ENCODE measurements around the gene FSD1. TPM values are rescaled to one million over a fixed set of nuclear protein-coding genes. Genes with fewer than 3 reads are reported as not detected.

FSD1 gene
- total and polyA plus RNA-seq, 9 of the 15 experiments (the other 6 are each of a cell fraction or from before 2014, with no cell fraction given), result 0.11 to 1.9 (median 0.94) TPM; not detected in 1

DNA sequence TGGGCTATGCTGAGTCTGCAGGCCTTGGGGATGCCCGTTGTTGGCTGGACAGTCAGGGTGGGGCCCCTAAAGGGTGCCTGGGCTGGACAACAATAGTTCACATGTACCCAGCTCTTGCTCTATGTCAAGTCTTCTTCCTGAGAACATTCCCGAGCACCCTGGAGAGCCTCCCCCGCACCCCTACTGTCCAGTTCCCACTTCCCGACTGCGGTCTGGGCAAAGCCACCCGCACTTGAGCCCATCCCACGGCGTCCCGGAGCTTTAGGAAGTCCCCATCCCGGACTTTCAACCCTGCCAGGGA is 37.9 kb downstream of the FSD1 start (continued):
- TF ChIP-seq TOE1 (IDR thresholded peaks at IDR 0.05; ENCODE audit: borderline replicate concordance) (peak; percentile 40; the same call in 1 of the 2 replicates), TOE1 (CRISPR knock-in tag; IDR thresholded peaks at IDR 0.05; ENCODE audit: borderline replicate concordance, low read depth) (no peak), CBFA2T2 (conservative IDR thresholded peaks at IDR 0.05) (no peak), EHMT2 (IDR thresholded peaks at IDR 0.05) (no peak), MCM7 (IDR thresholded peaks at IDR 0.05) (no peak), SREBF1 (IDR thresholded peaks at IDR 0.05; ENCODE audit: borderline replicate concordance, low read depth, low read length) (no peak), ZNF586 (CRISPR knock-in tag; conservative IDR thresholded peaks at IDR 0.05) (no peak), ZFP36 (IDR thresholded peaks at IDR 0.05; ENCODE audit: low read depth, low read length, partially characterized antibody) (no peak), PRMT5 (CRISPR knock-in tag; IDR thresholded peaks at IDR 0.05) (no peak), ZNF445 (CRISPR knock-in tag; IDR thresholded peaks at IDR 0.05; ENCODE audit: low read depth) (no peak), JUND (IDR thresholded peaks at IDR 0.05; ENCODE audit: borderline replicate concordance, low read depth, low read length) (no peak), JUND (tag; IDR thresholded peaks at IDR 0.05; ENCODE audit: borderline replicate concordance, low read depth, low read length) (no peak), ILF3 (IDR thresholded peaks at IDR 0.05; ENCODE audit: borderline replicate concordance) (peak; percentile 60; the same call in 1 of the 2 replicates), CSDE1 (IDR thresholded peaks at IDR 0.05) (no peak)
- TF ChIP-seq, protein P1, sequence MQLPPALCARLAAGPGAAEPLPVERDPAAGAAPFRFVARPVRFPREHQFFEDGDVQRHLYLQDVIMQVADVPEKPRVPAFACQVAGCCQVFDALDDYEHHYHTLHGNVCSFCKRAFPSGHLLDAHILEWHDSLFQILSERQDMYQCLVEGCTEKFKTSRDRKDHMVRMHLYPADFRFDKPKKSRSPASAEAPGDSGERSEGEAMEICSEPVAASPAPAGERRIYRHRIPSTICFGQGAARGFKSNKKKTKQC (CRISPR knock-in tag; IDR thresholded peaks at IDR 0.05), result 0 out of 2 replicates have a peak, but pooled peaks have one; percentile 28
- TF ChIP-seq, protein P2, sequence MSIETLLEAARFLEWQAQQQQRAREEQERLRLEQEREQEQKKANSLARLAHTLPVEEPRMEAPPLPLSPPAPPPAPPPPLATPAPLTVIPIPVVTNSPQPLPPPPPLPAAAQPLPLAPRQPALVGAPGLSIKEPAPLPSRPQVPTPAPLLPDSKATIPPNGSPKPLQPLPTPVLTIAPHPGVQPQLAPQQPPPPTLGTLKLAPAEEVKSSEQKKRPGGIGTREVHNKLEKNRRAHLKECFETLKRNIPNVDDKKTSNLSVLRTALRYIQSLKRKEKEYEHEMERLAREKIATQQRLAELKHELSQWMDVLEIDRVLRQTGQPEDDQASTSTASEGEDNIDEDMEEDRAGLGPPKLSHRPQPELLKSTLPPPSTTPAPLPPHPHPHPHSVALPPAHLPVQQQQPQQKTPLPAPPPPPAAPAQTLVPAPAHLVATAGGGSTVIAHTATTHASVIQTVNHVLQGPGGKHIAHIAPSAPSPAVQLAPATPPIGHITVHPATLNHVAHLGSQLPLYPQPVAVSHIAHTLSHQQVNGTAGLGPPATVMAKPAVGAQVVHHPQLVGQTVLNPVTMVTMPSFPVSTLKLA (conservative IDR thresholded peaks at IDR 0.05), result no peak; a peak in 1 of 4 replicates
- TF ChIP-seq, protein P3, sequence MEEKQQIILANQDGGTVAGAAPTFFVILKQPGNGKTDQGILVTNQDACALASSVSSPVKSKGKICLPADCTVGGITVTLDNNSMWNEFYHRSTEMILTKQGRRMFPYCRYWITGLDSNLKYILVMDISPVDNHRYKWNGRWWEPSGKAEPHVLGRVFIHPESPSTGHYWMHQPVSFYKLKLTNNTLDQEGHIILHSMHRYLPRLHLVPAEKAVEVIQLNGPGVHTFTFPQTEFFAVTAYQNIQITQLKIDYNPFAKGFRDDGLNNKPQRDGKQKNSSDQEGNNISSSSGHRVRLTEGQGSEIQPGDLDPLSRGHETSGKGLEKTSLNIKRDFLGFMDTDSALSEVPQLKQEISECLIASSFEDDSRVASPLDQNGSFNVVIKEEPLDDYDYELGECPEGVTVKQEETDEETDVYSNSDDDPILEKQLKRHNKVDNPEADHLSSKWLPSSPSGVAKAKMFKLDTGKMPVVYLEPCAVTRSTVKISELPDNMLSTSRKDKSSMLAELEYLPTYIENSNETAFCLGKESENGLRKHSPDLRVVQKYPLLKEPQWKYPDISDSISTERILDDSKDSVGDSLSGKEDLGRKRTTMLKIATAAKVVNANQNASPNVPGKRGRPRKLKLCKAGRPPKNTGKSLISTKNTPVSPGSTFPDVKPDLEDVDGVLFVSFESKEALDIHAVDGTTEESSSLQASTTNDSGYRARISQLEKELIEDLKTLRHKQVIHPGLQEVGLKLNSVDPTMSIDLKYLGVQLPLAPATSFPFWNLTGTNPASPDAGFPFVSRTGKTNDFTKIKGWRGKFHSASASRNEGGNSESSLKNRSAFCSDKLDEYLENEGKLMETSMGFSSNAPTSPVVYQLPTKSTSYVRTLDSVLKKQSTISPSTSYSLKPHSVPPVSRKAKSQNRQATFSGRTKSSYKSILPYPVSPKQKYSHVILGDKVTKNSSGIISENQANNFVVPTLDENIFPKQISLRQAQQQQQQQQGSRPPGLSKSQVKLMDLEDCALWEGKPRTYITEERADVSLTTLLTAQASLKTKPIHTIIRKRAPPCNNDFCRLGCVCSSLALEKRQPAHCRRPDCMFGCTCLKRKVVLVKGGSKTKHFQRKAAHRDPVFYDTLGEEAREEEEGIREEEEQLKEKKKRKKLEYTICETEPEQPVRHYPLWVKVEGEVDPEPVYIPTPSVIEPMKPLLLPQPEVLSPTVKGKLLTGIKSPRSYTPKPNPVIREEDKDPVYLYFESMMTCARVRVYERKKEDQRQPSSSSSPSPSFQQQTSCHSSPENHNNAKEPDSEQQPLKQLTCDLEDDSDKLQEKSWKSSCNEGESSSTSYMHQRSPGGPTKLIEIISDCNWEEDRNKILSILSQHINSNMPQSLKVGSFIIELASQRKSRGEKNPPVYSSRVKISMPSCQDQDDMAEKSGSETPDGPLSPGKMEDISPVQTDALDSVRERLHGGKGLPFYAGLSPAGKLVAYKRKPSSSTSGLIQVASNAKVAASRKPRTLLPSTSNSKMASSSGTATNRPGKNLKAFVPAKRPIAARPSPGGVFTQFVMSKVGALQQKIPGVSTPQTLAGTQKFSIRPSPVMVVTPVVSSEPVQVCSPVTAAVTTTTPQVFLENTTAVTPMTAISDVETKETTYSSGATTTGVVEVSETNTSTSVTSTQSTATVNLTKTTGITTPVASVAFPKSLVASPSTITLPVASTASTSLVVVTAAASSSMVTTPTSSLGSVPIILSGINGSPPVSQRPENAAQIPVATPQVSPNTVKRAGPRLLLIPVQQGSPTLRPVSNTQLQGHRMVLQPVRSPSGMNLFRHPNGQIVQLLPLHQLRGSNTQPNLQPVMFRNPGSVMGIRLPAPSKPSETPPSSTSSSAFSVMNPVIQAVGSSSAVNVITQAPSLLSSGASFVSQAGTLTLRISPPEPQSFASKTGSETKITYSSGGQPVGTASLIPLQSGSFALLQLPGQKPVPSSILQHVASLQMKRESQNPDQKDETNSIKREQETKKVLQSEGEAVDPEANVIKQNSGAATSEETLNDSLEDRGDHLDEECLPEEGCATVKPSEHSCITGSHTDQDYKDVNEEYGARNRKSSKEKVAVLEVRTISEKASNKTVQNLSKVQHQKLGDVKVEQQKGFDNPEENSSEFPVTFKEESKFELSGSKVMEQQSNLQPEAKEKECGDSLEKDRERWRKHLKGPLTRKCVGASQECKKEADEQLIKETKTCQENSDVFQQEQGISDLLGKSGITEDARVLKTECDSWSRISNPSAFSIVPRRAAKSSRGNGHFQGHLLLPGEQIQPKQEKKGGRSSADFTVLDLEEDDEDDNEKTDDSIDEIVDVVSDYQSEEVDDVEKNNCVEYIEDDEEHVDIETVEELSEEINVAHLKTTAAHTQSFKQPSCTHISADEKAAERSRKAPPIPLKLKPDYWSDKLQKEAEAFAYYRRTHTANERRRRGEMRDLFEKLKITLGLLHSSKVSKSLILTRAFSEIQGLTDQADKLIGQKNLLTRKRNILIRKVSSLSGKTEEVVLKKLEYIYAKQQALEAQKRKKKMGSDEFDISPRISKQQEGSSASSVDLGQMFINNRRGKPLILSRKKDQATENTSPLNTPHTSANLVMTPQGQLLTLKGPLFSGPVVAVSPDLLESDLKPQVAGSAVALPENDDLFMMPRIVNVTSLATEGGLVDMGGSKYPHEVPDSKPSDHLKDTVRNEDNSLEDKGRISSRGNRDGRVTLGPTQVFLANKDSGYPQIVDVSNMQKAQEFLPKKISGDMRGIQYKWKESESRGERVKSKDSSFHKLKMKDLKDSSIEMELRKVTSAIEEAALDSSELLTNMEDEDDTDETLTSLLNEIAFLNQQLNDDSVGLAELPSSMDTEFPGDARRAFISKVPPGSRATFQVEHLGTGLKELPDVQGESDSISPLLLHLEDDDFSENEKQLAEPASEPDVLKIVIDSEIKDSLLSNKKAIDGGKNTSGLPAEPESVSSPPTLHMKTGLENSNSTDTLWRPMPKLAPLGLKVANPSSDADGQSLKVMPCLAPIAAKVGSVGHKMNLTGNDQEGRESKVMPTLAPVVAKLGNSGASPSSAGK (IDR thresholded peaks at IDR 0.05), result peak; percentile 7; the same call in 1 of the 2 replicates
